T47D (cell line): ENCODE measurements around the gene CHURC1.
A peak's percentile ranks its signal among the peaks of the same experiment; 100 is the strongest.
"Not testable (repeated sequence)": the region's sequence is repeated elsewhere in the genome, so short reads cannot be mapped to it uniquely, and the experiment has no call there.

Experiments
- DNase-seq, 2 experiments: peaks; one replicate each; pipeline versions ENCODE4 v3.0.0 to v3.0.0-alpha.2; 2011 to 2012; ENCODE audit warnings: low read depth in 1 of 2, low spot score in 1 of 2
- JUND ChIP-seq: IDR thresholded peaks from 2 replicates; pipeline ENCODE4 v1.6.1; 2012; ENCODE audit warnings: low read depth
- in situ Hi-C: cut with HindIII; loops from 2 replicates; pipeline ENCODE4 v1.10.0; 2016; ENCODE audit warnings: low sequenced_read_pairs, low pct_unique_long_range_greater_than_20kb

The CHURC1 gene

DNA sequence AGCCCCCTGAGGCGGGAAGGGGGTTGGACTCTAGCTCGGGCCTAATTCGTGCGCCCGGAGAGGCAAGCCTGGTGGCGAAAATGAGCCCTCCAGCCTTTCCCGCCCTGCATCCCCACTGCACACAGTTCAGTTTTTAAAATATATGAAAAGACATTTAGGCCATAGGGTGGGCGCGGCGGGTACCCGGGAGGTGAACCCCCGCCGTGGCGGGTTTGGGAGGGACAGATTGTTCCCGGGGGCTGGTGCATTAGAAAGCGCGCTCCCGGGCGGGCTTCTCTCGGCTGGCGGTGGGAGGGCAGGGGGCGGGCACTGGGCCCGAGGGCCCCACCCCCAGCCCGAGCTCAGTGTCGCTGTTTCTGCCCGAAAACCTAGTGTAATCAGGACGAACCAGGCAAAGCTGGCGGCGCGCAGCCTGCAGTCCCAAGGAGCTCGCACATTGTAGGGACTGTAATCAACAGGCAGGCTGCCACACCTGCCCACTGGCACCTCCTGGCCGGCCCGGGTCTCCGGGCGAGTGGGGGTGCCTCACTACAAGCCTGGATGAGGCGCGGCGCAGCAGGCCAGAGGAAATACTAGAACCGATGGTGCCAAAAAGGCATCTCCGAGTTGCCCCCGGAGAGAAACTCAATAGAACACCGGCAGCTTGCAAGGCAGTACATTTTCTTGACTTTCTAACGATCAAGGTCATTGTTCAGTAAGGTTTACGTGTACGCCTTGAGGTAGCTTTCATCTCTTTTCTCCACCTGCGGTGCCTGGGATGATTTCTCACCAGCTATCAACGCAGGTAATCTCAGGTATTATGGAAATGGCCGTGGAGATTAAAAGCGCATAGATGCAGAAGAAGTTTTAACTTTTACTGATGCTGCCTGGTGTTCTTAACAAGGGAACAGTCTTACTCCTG, 33.8 kb upstream of the CHURC1 start:
- in situ Hi-C loops: no loop called here
- peak; percentile 37 to 81 for DNase-seq
- no peak for TF ChIP-seq JUND

- no peak for DNase-seq
- TF ChIP-seq JUND: no peak
- in situ Hi-C loops: no loop called here
These were observed 28.7 kb upstream of the CHURC1 start for GRCh38 chr14:64885559-64885958.

- no peak for TF ChIP-seq JUND
- in situ Hi-C loops: no loop called here
- DNase-seq: no peak
These were observed 24.9 kb upstream of the CHURC1 start for GRCh38 chr14:64889352-64889751.

DNA sequence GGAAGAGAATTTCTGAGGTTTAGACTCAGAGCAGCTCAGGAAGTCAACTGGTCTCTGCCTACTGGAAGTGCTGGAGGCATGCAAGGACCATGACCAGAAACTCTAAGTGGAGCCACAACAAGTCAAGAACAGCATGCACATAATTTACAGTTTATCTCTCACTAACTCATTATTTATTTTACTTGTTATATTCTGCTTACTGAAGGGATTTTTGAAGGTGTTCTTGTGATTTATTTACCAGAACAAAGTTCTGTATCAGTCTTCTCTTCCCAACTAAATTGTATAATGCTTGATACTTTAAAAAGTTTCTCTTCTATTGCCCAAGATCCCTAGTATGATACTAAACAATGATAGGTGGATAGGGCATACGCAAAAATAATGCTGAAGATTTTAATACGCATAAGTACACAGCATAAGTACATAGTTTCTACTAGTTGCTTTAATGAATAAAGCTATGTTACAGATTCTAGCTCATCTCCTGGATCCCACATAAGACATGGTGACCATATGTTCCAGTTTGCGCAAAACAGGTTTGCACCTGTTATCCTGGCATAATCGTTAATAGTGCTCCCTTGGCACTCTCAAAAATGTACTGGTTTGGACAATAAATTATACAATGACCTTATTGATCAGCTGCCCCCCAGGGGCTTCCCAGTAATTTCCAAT, 22.9 kb upstream of the CHURC1 start:
- TF ChIP-seq JUND: no peak
- in situ Hi-C loops: no loop called here
- DNase-seq: peak in 1 of 2 experiments; percentile 9

DNA sequence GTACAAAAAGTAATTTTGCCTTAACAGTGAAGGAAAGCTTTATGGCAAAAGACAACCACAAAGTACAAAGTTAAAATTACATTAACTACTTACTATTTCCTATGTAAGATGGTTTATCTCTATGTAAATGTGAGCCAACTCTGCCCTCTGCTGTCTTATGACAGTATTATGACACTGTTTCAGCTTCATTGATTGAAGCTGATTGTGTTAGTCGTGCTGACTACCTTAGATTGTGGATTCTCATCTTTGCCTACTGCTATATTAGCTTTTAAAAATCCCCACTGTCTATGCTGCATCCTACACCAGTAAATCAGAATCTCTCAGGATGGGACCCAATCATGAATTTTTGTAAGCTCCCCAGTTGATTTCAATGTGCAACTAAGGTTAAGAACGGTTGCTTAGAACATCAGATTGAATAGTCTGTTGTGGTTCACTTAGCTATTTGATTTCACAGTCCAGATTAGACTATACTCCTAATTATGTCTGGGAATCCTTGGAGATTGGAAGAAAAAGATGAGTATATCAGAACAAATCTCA, 22.3 kb upstream of the CHURC1 start:
- DNase-seq: peak; percentile 74 to 85
- TF ChIP-seq JUND: no peak
- in situ Hi-C loops: no loop called here

DNA sequence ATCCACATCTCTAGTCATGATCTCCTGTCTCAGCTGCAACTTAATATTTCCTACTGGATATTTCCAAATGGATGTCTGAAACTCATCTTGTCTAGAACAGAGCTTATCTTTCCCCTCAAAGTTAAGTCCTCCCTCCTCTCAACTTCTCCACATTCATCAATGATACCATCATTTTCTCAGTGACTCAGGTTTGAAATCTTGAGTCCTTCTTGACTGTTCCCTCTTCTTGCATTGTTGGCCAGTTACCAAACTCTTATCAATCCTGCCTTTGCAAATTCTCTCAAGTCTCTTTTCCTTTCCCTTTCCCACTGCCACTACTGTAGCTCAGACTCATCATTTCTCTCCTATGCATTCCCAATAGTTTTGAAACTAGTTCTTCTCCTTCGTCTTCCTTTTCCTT, 14.3 kb upstream of the CHURC1 start:
- in situ Hi-C loops: no loop called here
- TF ChIP-seq JUND: no peak
- DNase-seq: no peak

DNA sequence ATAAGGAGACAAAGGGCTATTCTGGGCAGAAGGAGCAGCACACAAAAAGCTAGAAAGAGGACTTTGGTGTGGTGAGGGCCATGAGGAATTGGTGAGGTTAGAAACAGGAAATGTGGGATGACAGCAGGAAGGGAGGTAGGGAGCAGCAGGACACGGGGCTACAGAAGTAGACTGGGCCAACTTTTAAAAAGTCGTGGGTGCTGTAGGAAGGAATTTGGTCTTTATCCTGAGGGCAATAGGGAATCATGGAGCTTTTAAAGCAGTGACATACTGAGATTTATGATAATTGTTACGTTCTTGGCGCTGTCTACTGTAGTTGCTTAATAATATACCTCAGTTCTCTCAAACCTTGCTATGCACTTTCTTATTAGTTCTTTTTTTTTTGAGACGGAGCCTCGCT, 8.2 kb upstream of the CHURC1 start:
- in situ Hi-C loops: no loop called here
- TF ChIP-seq JUND: no peak
- peak in 1 of 2 experiments; percentile 10 for DNase-seq

- in situ Hi-C loops: no loop called here
- TF ChIP-seq JUND: no peak
- peak in 1 of 2 experiments; percentile 49 for DNase-seq
These were observed 3.3 kb upstream of the CHURC1 start for GRCh38 chr14:64910847-64911495.

- TF ChIP-seq JUND: no peak
- in situ Hi-C loops: no loop called here
- no peak for DNase-seq
These were observed 2.0 kb upstream of the CHURC1 start for GRCh38 chr14:64912261-64912660.

GRCh38 chr14:64913477-64913876, 778 bp upstream of the CHURC1 start:
- DNase-seq, in situ Hi-C loops: not testable (repeated sequence)

DNA sequence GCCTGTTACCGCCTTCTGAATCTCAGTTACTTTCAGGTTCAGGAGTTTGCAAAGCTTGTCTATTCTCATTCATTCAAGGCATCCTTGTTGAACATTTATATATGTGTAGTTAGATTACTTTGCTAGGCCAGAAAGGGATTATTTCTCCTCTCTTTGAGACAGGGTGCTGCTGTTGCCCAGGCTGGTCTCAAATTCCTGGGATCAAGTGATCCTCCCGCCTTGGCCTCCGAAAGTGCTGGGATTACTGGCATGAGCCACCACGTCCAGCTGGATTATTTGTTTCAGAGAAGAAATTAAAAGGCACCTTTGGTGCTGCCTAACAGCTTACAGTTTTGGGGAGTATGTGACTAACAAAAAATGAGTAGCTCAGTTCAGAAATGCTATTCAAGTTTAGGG, 772 bp downstream of the CHURC1 start:
- in situ Hi-C loops: no loop called here
- TF ChIP-seq JUND: no peak
- no peak for DNase-seq

DNA sequence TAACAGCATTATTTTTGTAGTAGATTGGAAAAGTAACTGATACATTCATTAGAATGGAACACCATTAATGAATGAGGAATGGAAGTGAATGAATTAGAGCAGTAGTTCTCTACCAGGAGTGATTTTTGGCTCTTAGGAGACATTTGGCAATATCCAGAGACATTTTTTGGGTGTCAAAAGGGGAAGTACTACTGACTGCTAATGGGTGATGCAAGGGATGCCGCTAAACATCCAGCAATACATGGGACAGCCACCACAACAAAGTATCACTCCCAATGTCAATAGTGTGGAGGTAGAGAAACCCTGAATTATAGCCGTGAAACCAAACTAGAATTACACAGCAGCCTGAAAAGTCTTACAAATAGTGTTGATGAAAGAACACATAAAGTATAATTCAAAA, 1.5 kb downstream of the CHURC1 start:
- no peak for DNase-seq
- no peak for TF ChIP-seq JUND
- in situ Hi-C loops: no loop called here

- in situ Hi-C loops: no loop called here
- no peak for DNase-seq
- TF ChIP-seq JUND: no peak
These were observed 4.0 kb downstream of the CHURC1 start for GRCh38 chr14:64918216-64918615.
